HCT116 (cell line): ENCODE results near the gene KRT1.

Experiments
- POLR2A ChIP-seq: IDR thresholded peaks from 2 replicates; pipeline ENCODE4 v1.7.0; 2011; ENCODE audit warnings: borderline replicate concordance; ENCODE audit not compliant: insufficient read depth, insufficient read length; ENCODE audit errors: extremely low read depth
- POLR2AphosphoS5 ChIP-seq: IDR thresholded peaks from 2 replicates; pipeline ENCODE4 v1.6.1; 2011; ENCODE audit warnings: mild to moderate bottlenecking, low read depth, low read length, moderate library complexity
- SIN3A ChIP-seq: IDR thresholded peaks from 2 replicates; pipeline ENCODE4 v1.6.1; 2012; ENCODE audit warnings: low read depth

- TF ChIP-seq SIN3A (no peak), POLR2AphosphoS5 (no peak), POLR2A (no peak)
These were observed 33.6 kb downstream of the KRT1 start for GRCh38 chr12:52646613-52647012.
